ENCODE data around the gene SERPINB6. TPM values are rescaled to one million over a fixed set of nuclear protein-coding genes. Genes with fewer than 3 reads are reported as not detected.
A peak's percentile ranks its signal among the peaks of the same experiment; 100 is the strongest.
"Not testable (repeated sequence)": the region's sequence is repeated elsewhere in the genome, so short reads cannot be mapped to it uniquely, and the experiment has no call there.

Gene SERPINB6
- total RNA-seq, 2 experiments from 2014 or later, result 55.2 to 56.0 TPM

DNA sequence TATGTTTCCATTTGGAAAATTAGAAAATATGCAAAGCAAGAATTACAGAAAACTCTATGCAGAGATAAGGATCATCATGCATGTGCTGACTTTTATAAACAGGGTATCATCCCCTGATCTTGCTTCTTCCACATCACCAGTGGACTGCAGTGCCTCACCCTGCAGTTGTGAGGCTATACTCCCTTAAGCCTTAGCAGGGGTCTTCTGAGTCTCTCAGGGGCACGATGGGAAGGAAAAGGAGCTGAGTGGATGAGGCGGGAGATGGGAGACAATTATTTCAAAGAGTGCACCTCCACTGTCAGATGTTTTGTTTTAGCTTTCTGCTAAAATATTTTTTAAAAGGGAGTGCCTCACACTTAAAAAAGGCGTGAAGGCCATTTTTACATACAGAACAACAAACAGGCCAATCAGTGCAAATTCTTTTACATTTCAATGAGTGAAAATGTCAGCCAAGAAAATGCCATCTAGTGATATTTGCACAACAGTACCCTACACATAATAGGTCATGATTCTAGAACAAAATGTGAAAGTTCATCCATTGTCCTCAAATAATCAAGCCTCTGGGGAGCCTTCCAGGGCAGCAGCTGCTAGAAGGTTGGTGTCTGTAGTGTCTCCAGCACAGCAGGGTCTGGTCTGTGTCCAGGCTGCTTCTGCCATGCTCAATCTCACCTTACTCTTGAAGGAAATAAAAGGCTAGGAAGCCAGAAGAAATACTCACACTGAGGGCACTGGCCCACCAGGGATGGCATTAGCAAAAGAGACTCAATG, 55.0 kb downstream of the SERPINB6 start:
- Mint-ChIP-seq H3K4me1 (peaks cover 19% of the 10 kb centered on the region), H3K27me3 (no peaks in the 10 kb centered on the region), H3K9me3 (ENCODE audit: low read depth) (no peaks in the 10 kb centered on the region), H3K36me3 (peaks cover 5% of the 10 kb centered on the region), H3K4me3 (no peak overlapping the region), H3K27ac (no peak overlapping the region)
- CTCF ChIA-PET, result interaction anchor here (1.1 to 5.7 kb wide), 4 partner anchors 8 to 70 kb away, joined by 3 to 55 read pairs (median 16); no protein-coding TSS in a partner anchor
- ATAC-seq (no peak), DNase-seq (no peak)

DNA sequence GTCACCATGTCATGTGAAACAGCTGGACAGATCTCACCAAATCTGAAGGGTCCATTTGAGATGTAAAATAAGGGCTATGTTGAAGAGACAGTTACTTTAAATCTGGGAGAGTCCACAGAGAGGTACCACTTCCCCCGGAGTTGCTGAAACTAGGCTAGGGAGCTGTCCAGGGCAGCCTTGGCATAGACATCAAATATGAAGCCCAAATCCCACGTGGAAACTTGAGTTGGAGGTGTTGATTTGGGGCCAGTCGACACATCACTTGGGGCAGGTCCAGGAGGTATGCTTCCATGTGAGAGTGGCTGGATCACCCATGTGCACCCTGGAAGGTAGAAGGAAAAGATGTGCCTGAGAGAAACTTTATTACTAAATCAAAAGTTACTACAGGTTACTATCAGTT, 56.2 kb downstream of the SERPINB6 start:
- H3K27me3 Mint-ChIP-seq, result no peaks in the 10 kb centered on the region
- CTCF ChIA-PET, result interaction anchor here (1.0 to 5.7 kb wide), 8 partner anchors 9 to 124 kb away, joined by 3 to 55 read pairs (median 7); partner anchors contain the start of gene SERPINB1
- H3K4me3 Mint-ChIP-seq, result no peak overlapping the region
- H3K36me3 Mint-ChIP-seq, result peaks cover 5% of the 10 kb centered on the region
- ATAC-seq, result no peak
- peaks cover 29% of the 10 kb centered on the region for H3K4me1 Mint-ChIP-seq
- DNase-seq, result no peak
- H3K9me3 Mint-ChIP-seq (ENCODE audit: low read depth), result no peaks in the 10 kb centered on the region
- H3K27ac Mint-ChIP-seq, result no peak overlapping the region

DNA sequence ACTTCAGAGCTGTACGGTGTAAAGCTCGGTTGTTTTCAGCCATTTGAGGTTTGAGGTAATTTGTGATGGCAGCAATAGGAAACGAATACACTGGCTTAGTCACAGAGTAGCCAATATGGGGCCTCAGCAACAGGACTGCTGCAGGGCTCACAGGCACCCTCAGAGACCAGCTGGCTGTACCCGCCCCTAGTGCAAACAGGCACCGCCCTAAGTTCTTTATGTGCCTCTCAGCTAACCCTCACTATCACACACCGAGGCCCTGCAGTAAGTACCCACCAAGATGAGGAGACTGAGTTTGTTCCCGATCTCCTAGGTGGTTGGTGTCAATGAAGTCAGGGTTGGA, 57.1 kb downstream of the SERPINB6 start:
- Mint-ChIP-seq H3K4me3 (no peak overlapping the region), H3K4me1 (peaks cover 29% of the 10 kb centered on the region), H3K9me3 (ENCODE audit: low read depth) (no peaks in the 10 kb centered on the region), H3K36me3 (peaks cover 3% of the 10 kb centered on the region), H3K27me3 (no peaks in the 10 kb centered on the region), H3K27ac (no peak overlapping the region)
- DNase-seq, result no peak
- no peak for ATAC-seq
- CTCF ChIA-PET, result interaction anchor here (0.5 to 5.7 kb wide), 10 partner anchors 13 to 165 kb away, joined by 3 to 55 read pairs (median 4); partner anchors contain the start of gene SERPINB1

DNA sequence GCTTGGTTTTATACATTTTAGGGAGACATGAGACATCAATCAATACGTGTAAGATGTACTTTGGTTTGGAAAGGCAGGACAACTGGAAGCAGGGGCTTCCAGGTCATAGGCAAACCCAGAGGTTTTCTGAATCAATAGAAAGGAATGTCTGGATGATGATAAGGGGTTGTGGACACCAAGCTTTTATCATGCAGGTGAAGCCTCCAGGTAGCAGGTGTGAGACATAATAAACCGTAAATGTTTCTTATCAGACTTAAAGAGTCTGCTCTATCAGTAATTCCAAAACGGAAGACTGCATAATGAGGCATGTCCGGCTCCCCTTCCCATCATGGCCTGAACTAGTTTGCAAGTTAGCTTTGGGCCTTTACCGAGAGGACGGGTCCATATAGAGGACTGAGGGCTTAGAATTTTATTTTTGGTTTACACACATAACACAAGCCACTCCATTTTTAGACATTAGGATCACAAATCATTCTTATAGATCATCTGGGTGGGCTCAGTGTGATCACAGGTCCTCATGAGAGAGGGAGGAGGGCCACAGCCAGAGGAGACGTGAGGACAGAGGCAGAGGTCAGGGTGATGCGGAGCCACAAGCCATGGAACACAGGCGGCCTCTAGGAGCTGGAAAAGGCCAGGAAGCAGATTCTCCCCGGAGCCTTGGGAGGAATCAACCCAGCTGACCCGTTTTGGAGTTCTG, 57.6 kb downstream of the SERPINB6 start:
- H3K27me3 Mint-ChIP-seq, result no peaks in the 10 kb centered on the region
- H3K4me1 Mint-ChIP-seq, result peaks cover 25% of the 10 kb centered on the region
- H3K36me3 Mint-ChIP-seq, result peaks cover under 1% of the 10 kb centered on the region
- H3K4me3 Mint-ChIP-seq, result no peak overlapping the region
- no peak overlapping the region for H3K27ac Mint-ChIP-seq
- DNase-seq (no peak), ATAC-seq (no peak)
- CTCF ChIA-PET, result interaction anchor here (0.5 to 5.7 kb wide), 11 partner anchors 13 to 164 kb away, joined by 3 to 55 read pairs (median 3); partner anchors contain the start of gene SERPINB1
- no peaks in the 10 kb centered on the region for H3K9me3 Mint-ChIP-seq (ENCODE audit: low read depth)

DNA sequence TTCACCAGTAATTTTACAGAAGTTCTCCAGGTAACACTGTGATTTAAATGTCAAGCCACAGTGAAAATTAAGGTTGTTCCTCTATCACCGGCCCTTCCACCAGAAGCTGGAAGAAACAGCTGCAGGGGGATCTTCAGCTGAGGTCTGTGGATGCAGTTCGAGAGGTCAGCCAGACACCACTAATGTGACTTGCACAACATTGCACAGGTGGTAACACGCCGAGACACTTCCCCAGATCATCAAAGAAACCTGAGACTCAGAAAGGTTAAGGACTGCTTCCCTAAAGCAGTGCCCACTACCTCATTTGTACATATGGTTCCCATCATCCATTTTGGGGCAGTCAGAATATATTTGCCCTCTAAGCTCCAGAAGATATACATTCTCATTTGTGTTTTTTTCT, 60.2 kb downstream of the SERPINB6 start:
- no peaks in the 10 kb centered on the region for H3K27me3 Mint-ChIP-seq
- no peak overlapping the region for H3K27ac Mint-ChIP-seq
- CTCF ChIA-PET, result interaction anchor here (0.6 to 2.6 kb wide), 28 partner anchors 9 to 154 kb away, joined by 3 to 96 read pairs (median 4); partner anchors contain the start of gene SERPINB1
- H3K9me3 Mint-ChIP-seq (ENCODE audit: low read depth), result peaks cover 2% of the 10 kb centered on the region
- DNase-seq (no peak), ATAC-seq (no peak)
- H3K4me1 Mint-ChIP-seq, result peaks cover 24% of the 10 kb centered on the region
- H3K4me3 Mint-ChIP-seq, result no peak overlapping the region
- H3K36me3 Mint-ChIP-seq, result peaks cover 2% of the 10 kb centered on the region

DNA sequence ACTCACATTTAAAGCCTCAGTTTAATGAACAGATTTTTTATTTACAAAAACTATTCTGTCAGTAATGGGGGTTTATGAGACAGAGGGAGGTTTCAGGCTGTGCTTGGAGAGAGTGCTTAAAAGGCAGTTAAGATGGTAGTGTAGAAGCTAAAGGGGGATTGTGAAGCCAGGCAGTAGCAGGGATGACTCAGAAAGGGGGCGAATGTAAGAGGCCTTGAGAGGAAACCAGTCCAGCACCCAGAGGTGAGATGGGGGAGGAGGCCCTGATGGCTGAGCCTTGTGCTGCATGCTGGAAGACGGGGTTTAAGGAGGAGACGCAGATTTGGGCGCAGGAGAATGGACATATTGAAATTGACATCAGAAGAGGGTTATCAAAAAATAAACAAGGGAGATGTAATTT, 61.6 kb downstream of the SERPINB6 start:
- no peak for DNase-seq
- Mint-ChIP-seq H3K4me1 (peaks cover 24% of the 10 kb centered on the region), H3K27ac (no peak overlapping the region), H3K9me3 (ENCODE audit: low read depth) (peaks cover 2% of the 10 kb centered on the region), H3K4me3 (no peak overlapping the region), H3K27me3 (no peaks in the 10 kb centered on the region), H3K36me3 (peaks cover 2% of the 10 kb centered on the region)
- no peak for ATAC-seq
- CTCF ChIA-PET, result interaction anchor here (0.6 to 2.6 kb wide), 7 partner anchors 9 to 116 kb away, joined by 3 to 10 read pairs (median 3); no protein-coding TSS in a partner anchor

DNA sequence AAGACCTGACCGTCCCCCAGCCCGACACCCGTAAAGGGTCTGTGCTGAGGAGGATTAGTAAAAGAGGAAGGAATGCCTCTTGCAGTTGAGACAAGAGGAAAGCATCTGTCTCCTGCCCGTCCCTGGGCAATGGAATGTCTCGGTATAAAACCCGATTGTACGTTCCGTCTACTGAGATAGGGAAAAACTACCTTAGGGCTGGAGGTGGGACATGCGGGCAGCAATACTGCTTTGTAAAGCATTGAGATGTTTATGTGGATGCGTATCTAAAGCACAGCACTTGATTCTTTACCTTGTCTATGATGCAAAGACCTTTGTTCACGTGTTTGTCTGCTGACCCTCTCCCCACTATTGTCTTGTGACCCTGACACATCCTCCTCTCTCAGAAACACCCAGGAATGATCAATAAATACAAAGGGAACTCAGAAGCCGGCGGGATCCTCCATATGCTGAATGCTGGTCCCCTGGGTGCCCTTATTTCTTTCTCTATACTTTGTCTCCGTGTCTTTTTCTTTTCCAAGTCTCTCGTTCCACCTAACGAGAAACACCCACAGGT, 62.2 kb downstream of the SERPINB6 start:
- CTCF ChIA-PET, result interaction anchor here (0.6 to 1.6 kb wide), 4 partner anchors 9 to 116 kb away, joined by 3 to 10 read pairs (median 4); no protein-coding TSS in a partner anchor
- H3K36me3 Mint-ChIP-seq; ATAC-seq; H3K27me3 Mint-ChIP-seq; H3K27ac Mint-ChIP-seq; H3K9me3 Mint-ChIP-seq (ENCODE audit: low read depth); DNase-seq; H3K4me3 Mint-ChIP-seq: not testable (repeated sequence)
- peaks cover 24% of the 10 kb centered on the region for H3K4me1 Mint-ChIP-seq

DNA sequence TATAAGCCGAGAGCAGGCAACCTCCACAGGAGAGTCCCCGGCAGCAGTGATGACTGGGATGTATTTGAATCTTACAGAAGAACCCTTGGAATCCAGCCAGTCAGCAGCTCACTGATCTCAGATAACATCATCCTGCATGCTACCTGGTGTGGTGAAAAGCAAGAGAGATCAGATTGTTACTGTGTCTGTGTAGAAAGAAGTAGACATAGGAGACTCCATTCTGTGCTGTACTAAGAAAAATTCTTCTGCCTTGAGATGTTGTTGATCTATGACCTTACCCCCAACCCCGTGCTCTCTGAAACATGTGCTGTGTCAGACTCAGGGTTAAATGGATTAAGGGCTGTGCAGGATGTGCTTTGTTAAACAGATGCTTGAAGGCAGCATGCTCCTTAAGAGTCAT, 62.9 kb downstream of the SERPINB6 start:
- H3K27me3 Mint-ChIP-seq; H3K4me3 Mint-ChIP-seq; DNase-seq; H3K36me3 Mint-ChIP-seq; ATAC-seq; H3K9me3 Mint-ChIP-seq (ENCODE audit: low read depth); H3K27ac Mint-ChIP-seq: not testable (repeated sequence)
- CTCF ChIA-PET, result interaction anchor here (1.0 kb wide), 1 partner anchor 62 kb away, joined by 4 read pairs; no protein-coding TSS in a partner anchor
- peaks cover 24% of the 10 kb centered on the region for H3K4me1 Mint-ChIP-seq

DNA sequence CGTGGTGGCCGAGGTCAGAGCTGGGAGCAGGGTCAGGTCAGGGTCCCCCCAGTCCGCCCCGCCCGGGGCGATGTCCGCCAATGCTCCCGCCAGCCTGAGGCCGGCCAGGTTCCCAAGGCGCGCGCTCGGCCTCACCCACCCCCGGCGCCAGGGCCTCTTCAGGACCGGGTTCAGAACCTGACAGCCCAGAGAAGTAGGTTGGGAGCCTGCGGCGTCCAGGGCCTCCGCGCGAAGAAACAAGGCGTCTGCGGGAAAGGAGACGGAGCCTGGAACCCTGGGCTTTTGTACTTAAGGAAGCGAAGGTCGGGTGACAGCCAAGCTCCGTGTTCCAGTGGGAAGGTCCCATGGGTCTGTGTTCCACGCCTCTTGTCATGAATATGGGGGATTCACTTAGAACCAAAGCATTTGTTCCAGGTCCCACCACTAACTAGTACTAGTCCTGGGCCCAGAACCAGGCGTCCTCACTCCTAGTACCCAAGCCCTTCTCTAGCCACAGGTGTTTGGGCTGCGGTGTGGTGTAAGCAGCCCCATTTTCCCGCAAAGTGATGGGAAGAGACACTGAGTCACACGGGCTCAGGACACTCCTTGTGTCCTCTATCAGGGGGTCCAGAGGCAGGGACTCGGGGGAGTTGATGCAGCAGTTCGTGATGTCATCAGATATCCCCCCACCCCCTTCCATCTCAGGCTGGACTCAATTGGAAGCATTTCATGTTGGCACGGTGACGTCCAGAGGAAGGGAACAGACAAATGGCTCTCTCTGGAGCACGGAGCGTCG, 67.8 kb downstream of the SERPINB6 start:
- Mint-ChIP-seq H3K4me1 (peaks cover 34% of the 10 kb centered on the region), H3K4me3 (peak overlapping the region; percentile 96), H3K36me3 (peaks cover 39% of the 10 kb centered on the region)
- not testable (repeated sequence) for H3K27me3 Mint-ChIP-seq; H3K9me3 Mint-ChIP-seq (ENCODE audit: low read depth); DNase-seq; H3K27ac Mint-ChIP-seq; ATAC-seq
- CTCF ChIA-PET, result interaction anchor here (0.6 to 1.9 kb wide), 6 partner anchors 19 to 57 kb away, joined by 3 to 19 read pairs (median 4); no protein-coding TSS in a partner anchor

DNA sequence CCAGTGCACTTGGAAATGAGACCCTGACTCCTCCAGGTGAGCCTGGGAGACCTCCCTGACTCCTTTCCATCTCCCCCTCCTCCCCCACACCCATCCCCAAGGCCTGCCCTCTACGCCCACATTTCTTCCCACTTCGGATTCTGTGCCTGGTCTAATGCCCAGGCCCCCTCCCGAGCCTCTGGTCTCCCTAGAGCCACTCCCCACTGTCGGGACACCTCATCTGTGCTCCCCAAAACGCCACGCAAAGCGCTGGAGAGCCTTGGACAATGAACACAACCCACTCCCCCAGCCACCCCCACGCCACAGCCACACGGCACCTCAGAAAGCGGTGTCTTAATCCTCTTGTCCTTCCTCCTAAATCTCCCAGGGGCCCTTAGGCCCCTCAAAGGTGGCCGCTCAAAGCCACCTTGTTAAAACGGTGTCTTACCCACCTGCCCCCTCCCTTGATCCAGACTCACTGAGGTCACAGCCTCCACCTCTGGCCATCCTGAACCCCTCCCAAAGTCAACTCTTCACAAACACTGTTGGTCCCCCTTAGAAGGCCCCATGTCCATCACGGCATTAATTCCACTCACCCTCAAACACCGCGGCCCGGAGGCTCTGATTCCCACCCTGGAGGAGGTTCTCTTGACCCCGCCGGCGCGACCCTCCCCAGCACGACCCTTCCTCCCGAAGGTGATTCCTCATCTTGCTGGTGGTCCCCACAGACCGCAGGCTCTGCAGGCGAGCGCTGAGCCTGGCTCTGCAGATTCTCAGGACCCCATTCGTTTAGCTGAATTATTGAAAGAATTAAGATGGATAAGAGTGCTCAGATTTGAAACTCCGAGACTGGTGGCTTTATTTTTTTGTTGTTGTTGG, 69.5 kb downstream of the SERPINB6 start:
- ATAC-seq, result peak; percentile 2
- not testable (repeated sequence) for H3K9me3 Mint-ChIP-seq (ENCODE audit: low read depth); H3K27me3 Mint-ChIP-seq; DNase-seq
- peak overlapping the region; percentile 88 for H3K27ac Mint-ChIP-seq
- CTCF ChIA-PET, result interaction anchor here (0.9 to 5.2 kb wide), 18 partner anchors 9 to 111 kb away, joined by 3 to 38 read pairs (median 4); partner anchors contain the start of gene SERPINB1
- peaks cover 42% of the 10 kb centered on the region for H3K4me1 Mint-ChIP-seq
- peaks cover 51% of the 10 kb centered on the region for H3K36me3 Mint-ChIP-seq
- H3K4me3 Mint-ChIP-seq, result peak overlapping the region; percentile 96

DNA sequence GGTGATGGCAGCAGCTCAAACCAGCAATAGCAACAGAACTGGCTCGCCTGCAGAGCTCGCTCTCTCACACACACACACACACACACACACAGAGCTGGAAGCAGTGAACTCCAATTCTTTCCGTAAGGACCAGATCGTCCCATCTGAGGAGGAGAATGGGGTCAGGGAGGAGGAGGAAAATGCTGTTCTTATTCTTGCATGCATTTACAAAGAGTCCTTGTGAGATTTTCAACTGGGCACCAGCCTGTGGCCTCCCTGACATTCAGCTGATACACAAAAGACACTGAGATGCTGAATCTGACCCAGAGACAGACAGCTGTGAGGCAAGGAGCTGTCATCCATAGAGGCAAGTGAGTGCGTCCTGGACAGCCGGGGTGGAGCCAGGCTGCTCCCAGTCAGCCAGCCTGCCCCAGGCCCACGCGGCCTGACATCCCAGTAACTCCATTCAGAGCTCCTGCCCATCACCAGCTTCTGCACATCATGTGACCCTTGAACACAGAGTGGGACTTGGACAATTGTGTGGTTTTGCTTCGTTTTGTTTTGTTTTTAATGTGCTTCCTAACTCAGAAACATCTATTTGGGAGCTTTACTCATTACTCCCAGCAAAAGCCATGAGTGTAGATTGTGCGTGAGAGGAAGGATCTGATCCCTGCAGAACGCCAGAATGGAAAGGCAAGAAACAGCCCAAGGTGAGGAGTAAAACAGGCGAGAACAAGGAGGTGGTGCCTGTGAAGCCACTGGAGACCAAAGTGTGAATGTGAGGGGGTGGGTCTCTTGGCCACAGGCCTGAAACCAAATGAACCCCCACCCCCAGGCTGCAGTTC, 70.3 kb downstream of the SERPINB6 start:
- Mint-ChIP-seq H3K4me1 (peaks cover 45% of the 10 kb centered on the region), H3K4me3 (peak overlapping the region; percentile 96), H3K27ac (peak overlapping the region; percentile 88), H3K36me3 (peaks cover 53% of the 10 kb centered on the region), H3K27me3 (no peaks in the 10 kb centered on the region), H3K9me3 (ENCODE audit: low read depth) (no peaks in the 10 kb centered on the region)
- CTCF ChIA-PET, result interaction anchor here (0.7 to 5.2 kb wide), 14 partner anchors 9 to 109 kb away, joined by 3 to 38 read pairs (median 5); no protein-coding TSS in a partner anchor
- ATAC-seq (peak; percentile 6), DNase-seq (no peak)

Data from activated CD8-positive, alpha-beta memory T cell treated with anti-CD3 and anti-CD28 coated beads, Interleukin-2, amount 10 ng/mL, durations not matched to agents 7 days and 5 days (primary cell).